HepG2 (cell line): ENCODE measurements around the gene CCT7. TPM values are rescaled to one million over a fixed set of nuclear protein-coding genes. Genes with fewer than 3 reads are reported as not detected.

Experiments used
- MIER2 ChIP-seq: IDR thresholded peaks from 2 replicates; pipeline ENCODE4 v1.6.1; 2016; ENCODE audit warnings: missing biosample characterization, missing genetic modification reagents
- MYNN ChIP-seq: sonication (generic); formaldehyde crosslinking; IDR thresholded peaks from 2 replicates; pipeline ENCODE4 v1.4.0; 2020; ENCODE audit warnings: mild to moderate bottlenecking, low read depth, missing genetic modification reagents
- REXO4 ChIP-seq: sonication (generic); formaldehyde crosslinking; IDR thresholded peaks from 2 replicates; pipeline ENCODE4 v1.8.0; 2022; ENCODE audit warnings: missing genetic modification reagents, mild to moderate bottlenecking, borderline replicate concordance
- SNRNP70 ChIP-seq: fragments of 200-400 bp; formaldehyde crosslinking; IDR thresholded peaks from 2 replicates; pipeline ENCODE4 v1.6.1; 2017; ENCODE audit warnings: mild to moderate bottlenecking, low read depth, low read length, moderate library complexity
- TAF1 ChIP-seq: sonication (generic); formaldehyde crosslinking; IDR thresholded peaks from 2 replicates; pipeline ENCODE4 v1.4.0; 2020; ENCODE audit warnings: missing genetic modification reagents
- ZNF3 ChIP-seq: IDR thresholded peaks from 2 replicates; pipeline ENCODE4 v1.7.0; 2017; ENCODE audit warnings: inconsistent platforms
- ZNF329 ChIP-seq: sonication (generic); formaldehyde crosslinking; IDR thresholded peaks from 2 replicates; pipeline ENCODE4 v1.9.0; 2021; ENCODE audit warnings: low read depth, mild to moderate bottlenecking, missing genetic modification reagents
- polyA plus RNA-seq, 8 experiments: library from polyadenylated mRNA; depleted of rRNA in 3 of 8; stranded (reverse) in 7 of 8; unstranded in 1 of 8; fragments of >200 nt; fragmentation: Illumina TruSeq in 4 of 8; extraction: Trizol in 4 of 8; gene quantifications; 2 replicates each; pipeline versions ENCODE4 v1.2.1 to v1.2.3, GENCODE V29; 2011 to 2016; ENCODE audit warnings: low read depth in 4 of 8, missing spikeins in 1 of 8, mixed read lengths in 1 of 8; ENCODE audit not compliant: insufficient read depth in 1 of 8
- total RNA-seq, 5 experiments: library from RNA; depleted of rRNA; stranded (reverse); fragments of >200 nt; fragmentation: Illumina TruSeq; extraction: Trizol; gene quantifications; 2 replicates each; pipeline ENCODE4 v1.2.3, GENCODE V29; 2016; ENCODE audit warnings: low read depth in 1 of 5
- TF ChIP-seq, protein P1 (sequence below): sonication (generic); formaldehyde crosslinking; IDR thresholded peaks from 2 replicates; pipeline ENCODE4 v1.5.1; 2020; ENCODE audit warnings: mild to moderate bottlenecking, missing genetic modification reagents, borderline replicate concordance
- TF ChIP-seq, protein P2 (sequence below): sonication (generic); formaldehyde crosslinking; IDR thresholded peaks from 2 replicates; pipeline ENCODE4 v1.8.1; 2023; ENCODE audit warnings: missing genetic modification reagents, inconsistent platforms, borderline replicate concordance
- TF ChIP-seq, protein P3 (sequence below): sonication (generic); formaldehyde crosslinking; IDR thresholded peaks from 2 replicates; pipeline ENCODE4 v1.5.1; 2020; ENCODE audit warnings: mild to moderate bottlenecking, missing genetic modification reagents, moderate library complexity
- TF ChIP-seq, protein P4 (sequence below): sonication (generic); formaldehyde crosslinking; IDR thresholded peaks from 2 replicates; pipeline ENCODE4 v1.5.0; 2020; ENCODE audit warnings: mild to moderate bottlenecking, missing genetic modification reagents, borderline replicate concordance
- TF ChIP-seq, protein P5 (sequence below): sonication (generic); formaldehyde crosslinking; IDR thresholded peaks from 2 replicates; pipeline ENCODE4 v1.8.1; 2023; ENCODE audit warnings: mild to moderate bottlenecking, moderate library complexity, missing genetic modification reagents

The CCT7 gene
- total and polyA plus RNA-seq, 2 of the 13 experiments (the other 11 are each of a cell fraction or from before 2014, with no cell fraction given): 347 to 517 TPM

DNA sequence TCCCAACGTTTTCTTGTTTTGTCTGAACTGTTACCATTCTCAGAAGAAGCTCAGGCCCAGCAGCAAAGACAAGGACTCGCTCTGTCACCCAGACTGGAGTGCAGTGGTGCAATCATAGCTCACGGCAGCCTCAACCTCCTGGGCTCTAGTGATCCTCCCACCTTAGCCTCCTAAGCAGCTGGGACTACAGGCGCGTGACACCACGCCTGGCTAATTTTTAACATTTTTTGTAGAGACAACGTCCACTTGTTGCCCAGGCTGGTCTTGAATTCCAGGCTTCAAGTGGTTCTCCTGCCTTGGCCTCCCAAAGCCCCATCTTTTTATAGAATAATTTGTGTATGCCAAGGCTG, 22.0 kb upstream of the CCT7 start (continued):
- TF ChIP-seq MIER2 (CRISPR knock-in tag): no peak
- TF ChIP-seq MYNN (CRISPR knock-in tag): no peak
- TF ChIP-seq REXO4 (CRISPR knock-in tag): no peak
- TF ChIP-seq, protein P1, sequence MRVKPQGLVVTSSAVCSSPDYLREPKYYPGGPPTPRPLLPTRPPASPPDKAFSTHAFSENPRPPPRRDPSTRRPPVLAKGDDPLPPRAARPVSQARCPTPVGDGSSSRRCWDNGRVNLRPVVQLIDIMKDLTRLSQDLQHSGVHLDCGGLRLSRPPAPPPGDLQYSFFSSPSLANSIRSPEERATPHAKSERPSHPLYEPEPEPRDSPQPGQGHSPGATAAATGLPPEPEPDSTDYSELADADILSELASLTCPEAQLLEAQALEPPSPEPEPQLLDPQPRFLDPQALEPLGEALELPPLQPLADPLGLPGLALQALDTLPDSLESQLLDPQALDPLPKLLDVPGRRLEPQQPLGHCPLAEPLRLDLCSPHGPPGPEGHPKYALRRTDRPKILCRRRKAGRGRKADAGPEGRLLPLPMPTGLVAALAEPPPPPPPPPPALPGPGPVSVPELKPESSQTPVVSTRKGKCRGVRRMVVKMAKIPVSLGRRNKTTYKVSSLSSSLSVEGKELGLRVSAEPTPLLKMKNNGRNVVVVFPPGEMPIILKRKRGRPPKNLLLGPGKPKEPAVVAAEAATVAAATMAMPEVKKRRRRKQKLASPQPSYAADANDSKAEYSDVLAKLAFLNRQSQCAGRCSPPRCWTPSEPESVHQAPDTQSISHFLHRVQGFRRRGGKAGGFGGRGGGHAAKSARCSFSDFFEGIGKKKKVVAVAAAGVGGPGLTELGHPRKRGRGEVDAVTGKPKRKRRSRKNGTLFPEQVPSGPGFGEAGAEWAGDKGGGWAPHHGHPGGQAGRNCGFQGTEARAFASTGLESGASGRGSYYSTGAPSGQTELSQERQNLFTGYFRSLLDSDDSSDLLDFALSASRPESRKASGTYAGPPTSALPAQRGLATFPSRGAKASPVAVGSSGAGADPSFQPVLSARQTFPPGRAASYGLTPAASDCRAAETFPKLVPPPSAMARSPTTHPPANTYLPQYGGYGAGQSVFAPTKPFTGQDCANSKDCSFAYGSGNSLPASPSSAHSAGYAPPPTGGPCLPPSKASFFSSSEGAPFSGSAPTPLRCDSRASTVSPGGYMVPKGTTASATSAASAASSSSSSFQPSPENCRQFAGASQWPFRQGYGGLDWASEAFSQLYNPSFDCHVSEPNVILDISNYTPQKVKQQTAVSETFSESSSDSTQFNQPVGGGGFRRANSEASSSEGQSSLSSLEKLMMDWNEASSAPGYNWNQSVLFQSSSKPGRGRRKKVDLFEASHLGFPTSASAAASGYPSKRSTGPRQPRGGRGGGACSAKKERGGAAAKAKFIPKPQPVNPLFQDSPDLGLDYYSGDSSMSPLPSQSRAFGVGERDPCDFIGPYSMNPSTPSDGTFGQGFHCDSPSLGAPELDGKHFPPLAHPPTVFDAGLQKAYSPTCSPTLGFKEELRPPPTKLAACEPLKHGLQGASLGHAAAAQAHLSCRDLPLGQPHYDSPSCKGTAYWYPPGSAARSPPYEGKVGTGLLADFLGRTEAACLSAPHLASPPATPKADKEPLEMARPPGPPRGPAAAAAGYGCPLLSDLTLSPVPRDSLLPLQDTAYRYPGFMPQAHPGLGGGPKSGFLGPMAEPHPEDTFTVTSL (CRISPR knock-in tag): peak; percentile 25; the same call in 1 of the 2 replicates
- peak; percentile 75; the same call in 1 of the 2 replicates for TF ChIP-seq ZNF3 (CRISPR knock-in tag)
- TF ChIP-seq, protein P2, sequence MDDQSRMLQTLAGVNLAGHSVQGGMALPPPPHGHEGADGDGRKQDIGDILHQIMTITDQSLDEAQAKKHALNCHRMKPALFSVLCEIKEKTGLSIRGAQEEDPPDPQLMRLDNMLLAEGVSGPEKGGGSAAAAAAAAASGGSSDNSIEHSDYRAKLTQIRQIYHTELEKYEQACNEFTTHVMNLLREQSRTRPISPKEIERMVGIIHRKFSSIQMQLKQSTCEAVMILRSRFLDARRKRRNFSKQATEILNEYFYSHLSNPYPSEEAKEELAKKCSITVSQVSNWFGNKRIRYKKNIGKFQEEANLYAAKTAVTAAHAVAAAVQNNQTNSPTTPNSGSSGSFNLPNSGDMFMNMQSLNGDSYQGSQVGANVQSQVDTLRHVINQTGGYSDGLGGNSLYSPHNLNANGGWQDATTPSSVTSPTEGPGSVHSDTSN: no peak
- no peak for TF ChIP-seq ZNF329
- TF ChIP-seq, protein P3, sequence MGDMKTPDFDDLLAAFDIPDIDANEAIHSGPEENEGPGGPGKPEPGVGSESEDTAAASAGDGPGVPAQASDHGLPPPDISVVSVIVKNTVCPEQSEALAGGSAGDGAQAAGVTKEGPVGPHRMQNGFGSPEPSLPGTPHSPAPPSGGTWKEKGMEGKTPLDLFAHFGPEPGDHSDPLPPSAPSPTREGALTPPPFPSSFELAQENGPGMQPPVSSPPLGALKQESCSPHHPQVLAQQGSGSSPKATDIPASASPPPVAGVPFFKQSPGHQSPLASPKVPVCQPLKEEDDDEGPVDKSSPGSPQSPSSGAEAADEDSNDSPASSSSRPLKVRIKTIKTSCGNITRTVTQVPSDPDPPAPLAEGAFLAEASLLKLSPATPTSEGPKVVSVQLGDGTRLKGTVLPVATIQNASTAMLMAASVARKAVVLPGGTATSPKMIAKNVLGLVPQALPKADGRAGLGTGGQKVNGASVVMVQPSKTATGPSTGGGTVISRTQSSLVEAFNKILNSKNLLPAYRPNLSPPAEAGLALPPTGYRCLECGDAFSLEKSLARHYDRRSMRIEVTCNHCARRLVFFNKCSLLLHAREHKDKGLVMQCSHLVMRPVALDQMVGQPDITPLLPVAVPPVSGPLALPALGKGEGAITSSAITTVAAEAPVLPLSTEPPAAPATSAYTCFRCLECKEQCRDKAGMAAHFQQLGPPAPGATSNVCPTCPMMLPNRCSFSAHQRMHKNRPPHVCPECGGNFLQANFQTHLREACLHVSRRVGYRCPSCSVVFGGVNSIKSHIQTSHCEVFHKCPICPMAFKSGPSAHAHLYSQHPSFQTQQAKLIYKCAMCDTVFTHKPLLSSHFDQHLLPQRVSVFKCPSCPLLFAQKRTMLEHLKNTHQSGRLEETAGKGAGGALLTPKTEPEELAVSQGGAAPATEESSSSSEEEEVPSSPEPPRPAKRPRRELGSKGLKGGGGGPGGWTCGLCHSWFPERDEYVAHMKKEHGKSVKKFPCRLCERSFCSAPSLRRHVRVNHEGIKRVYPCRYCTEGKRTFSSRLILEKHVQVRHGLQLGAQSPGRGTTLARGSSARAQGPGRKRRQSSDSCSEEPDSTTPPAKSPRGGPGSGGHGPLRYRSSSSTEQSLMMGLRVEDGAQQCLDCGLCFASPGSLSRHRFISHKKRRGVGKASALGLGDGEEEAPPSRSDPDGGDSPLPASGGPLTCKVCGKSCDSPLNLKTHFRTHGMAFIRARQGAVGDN (CRISPR knock-in tag): no peak
- TF ChIP-seq, protein P4, sequence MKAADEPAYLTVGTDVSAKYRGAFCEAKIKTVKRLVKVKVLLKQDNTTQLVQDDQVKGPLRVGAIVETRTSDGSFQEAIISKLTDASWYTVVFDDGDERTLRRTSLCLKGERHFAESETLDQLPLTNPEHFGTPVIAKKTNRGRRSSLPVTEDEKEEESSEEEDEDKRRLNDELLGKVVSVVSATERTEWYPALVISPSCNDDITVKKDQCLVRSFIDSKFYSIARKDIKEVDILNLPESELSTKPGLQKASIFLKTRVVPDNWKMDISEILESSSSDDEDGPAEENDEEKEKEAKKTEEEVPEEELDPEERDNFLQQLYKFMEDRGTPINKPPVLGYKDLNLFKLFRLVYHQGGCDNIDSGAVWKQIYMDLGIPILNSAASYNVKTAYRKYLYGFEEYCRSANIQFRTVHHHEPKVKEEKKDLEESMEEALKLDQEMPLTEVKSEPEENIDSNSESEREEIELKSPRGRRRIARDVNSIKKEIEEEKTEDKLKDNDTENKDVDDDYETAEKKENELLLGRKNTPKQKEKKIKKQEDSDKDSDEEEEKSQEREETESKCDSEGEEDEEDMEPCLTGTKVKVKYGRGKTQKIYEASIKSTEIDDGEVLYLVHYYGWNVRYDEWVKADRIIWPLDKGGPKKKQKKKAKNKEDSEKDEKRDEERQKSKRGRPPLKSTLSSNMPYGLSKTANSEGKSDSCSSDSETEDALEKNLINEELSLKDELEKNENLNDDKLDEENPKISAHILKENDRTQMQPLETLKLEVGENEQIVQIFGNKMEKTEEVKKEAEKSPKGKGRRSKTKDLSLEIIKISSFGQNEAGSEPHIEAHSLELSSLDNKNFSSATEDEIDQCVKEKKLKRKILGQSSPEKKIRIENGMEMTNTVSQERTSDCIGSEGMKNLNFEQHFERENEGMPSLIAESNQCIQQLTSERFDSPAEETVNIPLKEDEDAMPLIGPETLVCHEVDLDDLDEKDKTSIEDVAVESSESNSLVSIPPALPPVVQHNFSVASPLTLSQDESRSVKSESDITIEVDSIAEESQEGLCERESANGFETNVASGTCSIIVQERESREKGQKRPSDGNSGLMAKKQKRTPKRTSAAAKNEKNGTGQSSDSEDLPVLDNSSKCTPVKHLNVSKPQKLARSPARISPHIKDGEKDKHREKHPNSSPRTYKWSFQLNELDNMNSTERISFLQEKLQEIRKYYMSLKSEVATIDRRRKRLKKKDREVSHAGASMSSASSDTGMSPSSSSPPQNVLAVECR (CRISPR knock-in tag): 0 out of 2 replicates have a peak, but pooled peaks have one; percentile 11
- TF ChIP-seq, protein P5, sequence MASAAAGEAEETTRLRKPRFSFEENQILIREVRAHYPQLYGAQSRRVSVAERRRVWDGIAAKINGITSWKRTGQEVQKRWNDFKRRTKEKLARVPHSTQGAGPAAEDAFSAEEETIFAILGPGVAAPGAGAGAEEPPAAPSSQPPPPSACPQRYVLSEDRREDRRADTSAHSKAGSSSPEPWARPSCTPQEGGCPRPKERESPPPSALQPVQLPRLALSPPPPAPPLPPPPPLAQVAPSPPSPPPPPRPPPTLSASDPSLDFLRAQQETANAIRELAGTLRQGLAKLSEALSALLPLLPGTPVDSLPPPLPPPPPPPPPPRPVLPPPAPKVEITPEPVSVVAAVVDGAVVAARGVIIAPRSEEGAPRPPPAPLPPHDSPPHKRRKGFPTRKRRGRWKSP: no peak
- TF ChIP-seq TAF1: no peak
- TF ChIP-seq SNRNP70: no peak
